ENCODE data around the gene LAMTOR2. TPM values are rescaled to one million over a fixed set of nuclear protein-coding genes. Genes with fewer than 3 reads are reported as not detected.

LAMTOR2 gene
- total RNA-seq, 1 experiment from 2014 or later: 60.2 TPM

- Histone ChIP-seq H2AFZ (ENCODE audit: low read depth, low read length, poor library complexity, severe bottlenecking) (no peak overlapping the region), H4K20me1 (ENCODE audit: insufficient read depth) (no peaks in the 10 kb centered on the region), H3K4me1 (ENCODE audit: control insufficient read depth in 1 of 2, insufficient read depth in 2 of 2, low read length in 2 of 2) (peaks cover 0 to 6% of the 10 kb centered on the region in 2 experiments; a peak in 1 of 4 replicates), H3K9me2 (ENCODE audit: insufficient read depth) (no peaks in the 10 kb centered on the region), H3K9ac (ENCODE audit: low read length) (no peak overlapping the region), H3K27me3 (ENCODE audit: insufficient read depth, low read length) (no peaks in the 10 kb centered on the region), H3K4me3 (replicated peaks in 1 of 2; ENCODE audit: low read depth in 1 of 2, low read length in 2 of 2) (no peak overlapping the region), H3K36me3 (ENCODE audit: control insufficient read depth in 1 of 2, insufficient read depth in 2 of 2, low read length in 2 of 2) (peaks cover 21 to 31% of the 10 kb centered on the region in 2 experiments), H3K27ac (ENCODE audit: low read depth, low read length) (no peak overlapping the region), H3K79me2 (ENCODE audit: insufficient read depth, low read length) (peaks cover 26% of the 10 kb centered on the region; the same call in 1 of the 2 replicates), H3K4me2 (ENCODE audit: low read length) (no peak overlapping the region), H3K9me3 (ENCODE audit: control insufficient read depth in 1 of 2, insufficient read depth in 1 of 2, low read depth in 1 of 2, low read length in 2 of 2) (no peaks in the 10 kb centered on the region)
- ATAC-seq: no peak
- ChIA-PET POLR2A (no interaction called here), CTCF (no interaction called here), RAD21 (ENCODE audit: low non-redundant PET in 1 of 2, low total read pairs in 2 of 2, uncharacterized antibody in 2 of 2, unreplicated experiment in 2 of 2) (no interaction called here)
- BruUV-seq (replicated peaks): no TSS peak
- intact Hi-C loops (cut with micrococcal nuclease): loop anchor here (10.0 kb wide), 1 partner anchor 65 kb away; no protein-coding TSS in a partner anchor
- no peak for DNase-seq (ENCODE audit: low read depth, low spot score)
- TF ChIP-seq SP1 (IDR thresholded peaks at IDR 0.05; ENCODE audit: low read depth) (no peak), RAD21 (IDR thresholded peaks at IDR 0.05; ENCODE audit: low read depth) (no peak), ZBTB33 (IDR thresholded peaks at IDR 0.05; ENCODE audit: extremely low read depth, insufficient replicate concordance, low read length) (no peak), JUND (IDR thresholded peaks at IDR 0.05) (no peak), ATF3 (IDR thresholded peaks at IDR 0.05) (no peak), MAX (IDR thresholded peaks at IDR 0.05) (no peak), SRF (IDR thresholded peaks at IDR 0.05; ENCODE audit: low read depth) (no peak), CEBPB (IDR thresholded peaks at IDR 0.05; ENCODE audit: low read depth) (no peak), POLR2A (IDR thresholded peaks at IDR 0.05; ENCODE audit: borderline replicate concordance, extremely low read depth, insufficient read depth, insufficient read length) (no peak), ZNF274 (IDR thresholded peaks at IDR 0.05; ENCODE audit: low read depth, low read length) (no peak), POLR2AphosphoS5 (IDR thresholded peaks at IDR 0.05; ENCODE audit: low read depth, low read length) (no peak), EZH2 (IDR thresholded peaks at IDR 0.05) (no peak), CTCF (IDR thresholded peaks at IDR 0.05 in 2 of 3, conservative IDR thresholded peaks at IDR 0.05 in 1 of 3; ENCODE audit: borderline replicate concordance in 1 of 3, insufficient read depth in 1 of 3, low read depth in 2 of 3, low read length in 2 of 3) (no peak), EZH2phosphoT487 (IDR thresholded peaks at IDR 0.05; ENCODE audit: borderline replicate concordance) (no peak), YY1 (IDR thresholded peaks at IDR 0.05; ENCODE audit: extremely low read depth, insufficient replicate concordance, low read depth, low read length) (no peak), FOSL1 (IDR thresholded peaks at IDR 0.05; ENCODE audit: low read depth) (no peak), REST (IDR thresholded peaks at IDR 0.05; ENCODE audit: low read depth) (no peak), CBX3 (IDR thresholded peaks at IDR 0.05; ENCODE audit: low read depth) (no peak), ELF1 (IDR thresholded peaks at IDR 0.05; ENCODE audit: borderline replicate concordance, low read depth) (no peak)
These were observed 15.2 kb downstream of the LAMTOR2 start for GRCh38 chr1:156069490-156070455.

All from HCT116 (cell line).